Activated CD8-positive, alpha-beta memory T cell treated with anti-CD3 and anti-CD28 coated beads for 4 hours (primary cell): Measurements from ENCODE around the gene FKBP1C.
"Not testable (repeated sequence)": the region's sequence is repeated elsewhere in the genome, so short reads cannot be mapped to it uniquely, and the experiment has no call there.

Experiments used
- DNase-seq, 2 donors: peaks; one replicate each; pipeline ENCODE4 v3.0.0-alpha.2; 2020; ENCODE audit warnings: low read depth in 2 of 2

The FKBP1C gene

GRCh38 chr6:63211343-63211742, at the start of gene FKBP1C:
Gene FKBP1C (plus strand): TSS chr6:63211469.
- not testable (repeated sequence) for DNase-seq

GRCh38 chr6:63164047-63164803, 47.0 kb upstream of the FKBP1C start:
- DNase-seq, result not testable (repeated sequence)

GRCh38 chr6:63174173-63174572, 37.1 kb upstream of the FKBP1C start:
- no peak for DNase-seq

GRCh38 chr6:63176181-63176580, 35.1 kb upstream of the FKBP1C start:
- no peak for DNase-seq

GRCh38 chr6:63180367-63180766, 30.9 kb upstream of the FKBP1C start:
- no peak for DNase-seq

GRCh38 chr6:63186970-63187369, 24.3 kb upstream of the FKBP1C start:
- DNase-seq, result no peak

- DNase-seq, result no peak
Observed at GRCh38 chr6:63188828-63189227, 22.4 kb upstream of the FKBP1C start.

GRCh38 chr6:63193324-63193723, 17.9 kb upstream of the FKBP1C start:
- DNase-seq, result no peak

- DNase-seq, result no peak
Observed at GRCh38 chr6:63197741-63198140, 13.5 kb upstream of the FKBP1C start.

- DNase-seq, result no peak
Observed at GRCh38 chr6:63213325-63213724, 2.1 kb downstream of the FKBP1C start.

- no peak for DNase-seq
Observed at GRCh38 chr6:63214816-63215215, 3.5 kb downstream of the FKBP1C start.

GRCh38 chr6:63224179-63224578, 12.9 kb downstream of the FKBP1C start:
- no peak for DNase-seq

- DNase-seq, result not testable (repeated sequence)
Observed at GRCh38 chr6:63225987-63226386, 14.7 kb downstream of the FKBP1C start.

- DNase-seq, result not testable (repeated sequence)
Observed at GRCh38 chr6:63227928-63228894, 16.9 kb downstream of the FKBP1C start.

GRCh38 chr6:63230027-63230426, 18.8 kb downstream of the FKBP1C start:
- DNase-seq, result not testable (repeated sequence)

GRCh38 chr6:63230511-63230910, 19.2 kb downstream of the FKBP1C start:
- DNase-seq, result not testable (repeated sequence)

- DNase-seq, result no peak
Observed at GRCh38 chr6:63236398-63236817, 25.1 kb downstream of the FKBP1C start.

- DNase-seq, result no peak
Observed at GRCh38 chr6:63245420-63245819, 34.2 kb downstream of the FKBP1C start.

- no peak for DNase-seq
Observed at GRCh38 chr6:63245909-63246308, 34.6 kb downstream of the FKBP1C start.

- DNase-seq, result no peak
Observed at GRCh38 chr6:63246581-63246980, 35.3 kb downstream of the FKBP1C start.

GRCh38 chr6:63249875-63250482, 38.7 kb downstream of the FKBP1C start:
- no peak for DNase-seq

- no peak for DNase-seq
Observed at GRCh38 chr6:63259153-63259552, 47.9 kb downstream of the FKBP1C start.
